Stimulated activated CD4-positive, alpha-beta T cell treated with anti-CD3 and anti-CD28 coated beads, Interleukin-4, amount 100 ng/mL, for 24 hours (primary cell): ENCODE data around the gene ATP6V0E1.
"Not testable (repeated sequence)": the region's sequence is repeated elsewhere in the genome, so short reads cannot be mapped to it uniquely, and the experiment has no call there.

ENCODE experiments used
- DNase-seq: peaks from one replicate; pipeline ENCODE4 v3.0.0-alpha.2; 2020

The ATP6V0E1 gene

GRCh38 chr5:173010021-173010420, 26.4 kb downstream of the ATP6V0E1 start:
- DNase-seq = peak; percentile 17

- no peak for DNase-seq
Measured at GRCh38 chr5:173010547-173011464, 27.2 kb downstream of the ATP6V0E1 start.

GRCh38 chr5:173011566-173011965, 28.0 kb downstream of the ATP6V0E1 start:
- no peak for DNase-seq

GRCh38 chr5:173012882-173013281, 29.3 kb downstream of the ATP6V0E1 start:
- no peak for DNase-seq

- no peak for DNase-seq
Measured at GRCh38 chr5:173014671-173015070, 31.1 kb downstream of the ATP6V0E1 start.

GRCh38 chr5:173015192-173015591, 31.6 kb downstream of the ATP6V0E1 start:
- DNase-seq = no peak

- DNase-seq = no peak
Measured at GRCh38 chr5:173015598-173016455, 32.3 kb downstream of the ATP6V0E1 start.

- DNase-seq = no peak
Measured at GRCh38 chr5:173016598-173017046, 33.1 kb downstream of the ATP6V0E1 start.

- not testable (repeated sequence) for DNase-seq
Measured at GRCh38 chr5:173017087-173017486, 33.5 kb downstream of the ATP6V0E1 start.

- no peak for DNase-seq
Measured at GRCh38 chr5:173018358-173018757, 34.8 kb downstream of the ATP6V0E1 start.

- DNase-seq = no peak
Measured at GRCh38 chr5:173020154-173020581, 36.6 kb downstream of the ATP6V0E1 start.

GRCh38 chr5:173020643-173021042, 37.1 kb downstream of the ATP6V0E1 start:
- no peak for DNase-seq

GRCh38 chr5:173025651-173026050, 42.1 kb downstream of the ATP6V0E1 start:
- DNase-seq = no peak

- DNase-seq = no peak
Measured at GRCh38 chr5:173027905-173028304, 44.3 kb downstream of the ATP6V0E1 start.

- DNase-seq = no peak
Measured at GRCh38 chr5:173028811-173029327, 45.3 kb downstream of the ATP6V0E1 start.

- no peak for DNase-seq
Measured at GRCh38 chr5:173029499-173029921, 45.9 kb downstream of the ATP6V0E1 start.

- DNase-seq = not testable (repeated sequence)
Measured at GRCh38 chr5:173032096-173032495, 48.5 kb downstream of the ATP6V0E1 start.

GRCh38 chr5:173032730-173033129, 49.2 kb downstream of the ATP6V0E1 start:
- no peak for DNase-seq

- no peak for DNase-seq
Measured at GRCh38 chr5:173033923-173034322, 50.4 kb downstream of the ATP6V0E1 start.

- peak; percentile 58 for DNase-seq
Measured at GRCh38 chr5:173035904-173036707, 52.5 kb downstream of the ATP6V0E1 start.

- no peak for DNase-seq
Measured at GRCh38 chr5:173039188-173039587, 55.6 kb downstream of the ATP6V0E1 start.

GRCh38 chr5:173039964-173040363, 56.4 kb downstream of the ATP6V0E1 start:
- no peak for DNase-seq
